ENCODE measurements around the gene IKZF3. TPM values are rescaled to one million over a fixed set of nuclear protein-coding genes. Genes with fewer than 3 reads are reported as not detected.
A peak's percentile ranks its signal among the peaks of the same experiment; 100 is the strongest.

Gene IKZF3
- total and polyA plus RNA-seq, 7 experiments from 2014 or later, result 9.7 to 77.8 (median 55.5) TPM

- Histone ChIP-seq H3K4me1 (ENCODE audit: control insufficient read depth in 2 of 2, insufficient read depth in 2 of 2, low read length in 2 of 2) (peaks cover 14 to 23% of the 10 kb centered on the region in 2 donors), H3K4me3 (ENCODE audit: low read length) (no peak overlapping the region), H3K27me3 (ENCODE audit: control insufficient read depth in 2 of 2, insufficient read depth in 2 of 2, low read length in 2 of 2) (no peaks in the 10 kb centered on the region), H3K36me3 (ENCODE audit: control insufficient read depth in 2 of 3, insufficient read depth in 3 of 3, low read length in 3 of 3) (peaks cover 0 to 17% (median 0%) of the 10 kb centered on the region in 3 experiments), H3K27ac (ENCODE audit: low read depth, low read length) (no peak overlapping the region), H3K9me3 (ENCODE audit: control insufficient read depth in 2 of 3, low read length in 3 of 3) (no peaks in the 10 kb centered on the region)
- intact Hi-C loops (cut with micrococcal nuclease), result no loop called here
- Mint-ChIP-seq H3K4me3 (peak overlapping the region in 8 of 10 donors; percentile 20 to 80 (median 44)), H3K27me3 (no peaks in the 10 kb centered on the region), H3K4me1 (peaks cover 20 to 74% (median 62%) of the 10 kb centered on the region in 7 donors), H3K27ac (peak overlapping the region in 7 of 9 donors; percentile 32 to 90 (median 70)), H3K9me3 (peaks cover 0 to 17% (median 10%) of the 10 kb centered on the region in 11 donors), H3K36me3 (peaks cover 22 to 48% (median 34%) of the 10 kb centered on the region in 5 donors)
- no peak for ATAC-seq
- ChIA-PET CTCF (no interaction called here), POLR2A (interaction anchor here (0.6 kb wide), 1 partner anchor 33 kb away, joined by 3 read pairs; no protein-coding TSS in a partner anchor)
- DNase-seq, result no peak
Measured at GRCh38 chr17:39841134-39841683, 22.9 kb downstream of the IKZF3 start.

- Mint-ChIP-seq H3K27me3 (no peaks in the 10 kb centered on the region), H3K27ac (peak overlapping the region in 3 of 9 donors; percentile 12 to 77 (median 62)), H3K4me3 (no peak overlapping the region), H3K4me1 (peaks cover 17 to 70% (median 62%) of the 10 kb centered on the region in 7 donors), H3K36me3 (peaks cover 31 to 66% (median 51%) of the 10 kb centered on the region in 5 donors), H3K9me3 (peaks cover 0 to 32% (median 10%) of the 10 kb centered on the region in 11 donors)
- Histone ChIP-seq H3K36me3 (ENCODE audit: control insufficient read depth in 2 of 3, insufficient read depth in 3 of 3, low read length in 3 of 3) (peaks cover 0 to 34% (median 0%) of the 10 kb centered on the region in 3 experiments), H3K9me3 (ENCODE audit: control insufficient read depth in 2 of 3, low read length in 3 of 3) (peaks cover 0 to 6% (median 0%) of the 10 kb centered on the region in 3 experiments), H3K27me3 (ENCODE audit: control insufficient read depth in 2 of 2, insufficient read depth in 2 of 2, low read length in 2 of 2) (no peaks in the 10 kb centered on the region), H3K4me1 (ENCODE audit: control insufficient read depth in 2 of 2, insufficient read depth in 2 of 2, low read length in 2 of 2) (peaks cover 11 to 14% of the 10 kb centered on the region in 2 donors), H3K4me3 (ENCODE audit: low read length) (no peak overlapping the region), H3K27ac (ENCODE audit: low read depth, low read length) (no peak overlapping the region)
- ATAC-seq (no peak), DNase-seq (no peak)
- ChIA-PET POLR2A (interaction anchor here (0.6 to 0.9 kb wide), 2 partner anchors 19 to 55 kb away, joined by 3 read pairs; no protein-coding TSS in a partner anchor), CTCF (no interaction called here)
- intact Hi-C loops (cut with micrococcal nuclease), result no loop called here
Measured at GRCh38 chr17:39838784-39839183, 25.3 kb downstream of the IKZF3 start.

GRCh38 chr17:39838057-39838456 is 26.1 kb downstream of the IKZF3 start:
- ATAC-seq (no peak), DNase-seq (no peak)
- peak overlapping the region in 1 of 10 donors; percentile 39 for H3K4me3 Mint-ChIP-seq
- intact Hi-C loops (cut with micrococcal nuclease), result no loop called here
- Histone ChIP-seq H3K27me3 (ENCODE audit: control insufficient read depth in 2 of 2, insufficient read depth in 2 of 2, low read length in 2 of 2) (no peaks in the 10 kb centered on the region), H3K36me3 (ENCODE audit: control insufficient read depth in 2 of 3, insufficient read depth in 3 of 3, low read length in 3 of 3) (peaks cover 0 to 34% (median 0%) of the 10 kb centered on the region in 3 experiments), H3K27ac (ENCODE audit: low read depth, low read length) (no peak overlapping the region), H3K9me3 (ENCODE audit: control insufficient read depth in 2 of 3, low read length in 3 of 3) (peaks cover 0 to 6% (median 0%) of the 10 kb centered on the region in 3 experiments), H3K4me3 (ENCODE audit: low read length) (no peak overlapping the region), H3K4me1 (ENCODE audit: control insufficient read depth in 2 of 2, insufficient read depth in 2 of 2, low read length in 2 of 2) (peaks cover 7 to 9% of the 10 kb centered on the region in 2 donors)
- POLR2A ChIA-PET, result interaction anchor here (1.2 to 1.5 kb wide), 2 partner anchors 8 to 19 kb away, joined by 3 to 6 read pairs; no protein-coding TSS in a partner anchor
- H3K4me1 Mint-ChIP-seq, result peaks cover 11 to 68% (median 59%) of the 10 kb centered on the region in 7 donors
- H3K27me3 Mint-ChIP-seq, result no peaks in the 10 kb centered on the region
- CTCF ChIA-PET, result no interaction called here
- H3K27ac Mint-ChIP-seq, result peak overlapping the region in 3 of 9 donors; percentile 62 to 83 (median 77)
- peaks cover 31 to 68% (median 51%) of the 10 kb centered on the region in 5 donors for H3K36me3 Mint-ChIP-seq
- peaks cover 0 to 35% (median 10%) of the 10 kb centered on the region in 11 donors for H3K9me3 Mint-ChIP-seq

- Mint-ChIP-seq H3K36me3 (peaks cover 27 to 60% (median 54%) of the 10 kb centered on the region in 5 donors), H3K4me1 (peaks cover 3 to 64% (median 53%) of the 10 kb centered on the region in 7 donors), H3K9me3 (peaks cover 0 to 32% (median 10%) of the 10 kb centered on the region in 11 donors), H3K4me3 (no peak overlapping the region), H3K27me3 (no peaks in the 10 kb centered on the region), H3K27ac (peak overlapping the region in 2 of 9 donors; percentile 21 to 54)
- intact Hi-C loops (cut with micrococcal nuclease), result no loop called here
- ChIA-PET CTCF (no interaction called here), POLR2A (interaction anchor here (1.4 to 2.2 kb wide), 3 partner anchors 8 to 31 kb away, joined by 3 to 9 read pairs (median 6); no protein-coding TSS in a partner anchor)
- Histone ChIP-seq H3K4me3 (ENCODE audit: low read length) (no peak overlapping the region), H3K9me3 (ENCODE audit: control insufficient read depth in 2 of 3, low read length in 3 of 3) (peaks cover 0 to 6% (median 0%) of the 10 kb centered on the region in 3 experiments), H3K36me3 (ENCODE audit: control insufficient read depth in 2 of 3, insufficient read depth in 3 of 3, low read length in 3 of 3) (peaks cover 0 to 34% (median 0%) of the 10 kb centered on the region in 3 experiments), H3K27me3 (ENCODE audit: control insufficient read depth in 2 of 2, insufficient read depth in 2 of 2, low read length in 2 of 2) (no peaks in the 10 kb centered on the region), H3K4me1 (ENCODE audit: control insufficient read depth in 2 of 2, insufficient read depth in 2 of 2, low read length in 2 of 2) (peaks cover 0 to 5% of the 10 kb centered on the region in 2 donors), H3K27ac (ENCODE audit: low read depth, low read length) (no peak overlapping the region)
- DNase-seq, result no peak
- no peak for ATAC-seq
Measured at GRCh38 chr17:39836117-39836516, 28.0 kb downstream of the IKZF3 start.

- ATAC-seq, result no peak
- Mint-ChIP-seq H3K4me1 (peaks cover 3 to 57% (median 44%) of the 10 kb centered on the region in 7 donors), H3K27ac (peak overlapping the region in 7 of 9 donors; percentile 11 to 72 (median 42)), H3K9me3 (peaks cover 0 to 30% (median 10%) of the 10 kb centered on the region in 11 donors), H3K4me3 (no peak overlapping the region), H3K36me3 (peaks cover 25 to 53% (median 47%) of the 10 kb centered on the region in 5 donors), H3K27me3 (no peaks in the 10 kb centered on the region)
- intact Hi-C loops (cut with micrococcal nuclease), result no loop called here
- H3K9me3 ChIP-seq (ENCODE audit: control insufficient read depth in 2 of 3, low read length in 3 of 3), result peaks cover 0 to 6% (median 0%) of the 10 kb centered on the region in 3 experiments
- CTCF ChIA-PET, result interaction anchor here (0.9 to 1.4 kb wide), 2 partner anchors 10 to 19 kb away, joined by 3 to 4 read pairs; no protein-coding TSS in a partner anchor
- H3K27ac ChIP-seq (ENCODE audit: low read depth, low read length), result no peak overlapping the region
- H3K36me3 ChIP-seq (ENCODE audit: control insufficient read depth in 2 of 3, insufficient read depth in 3 of 3, low read length in 3 of 3), result peaks cover 0 to 28% (median 1%) of the 10 kb centered on the region in 3 experiments
- H3K27me3 ChIP-seq (ENCODE audit: control insufficient read depth in 2 of 2, insufficient read depth in 2 of 2, low read length in 2 of 2), result no peaks in the 10 kb centered on the region
- peaks cover 0 to 5% of the 10 kb centered on the region in 2 donors for H3K4me1 ChIP-seq (ENCODE audit: control insufficient read depth in 2 of 2, insufficient read depth in 2 of 2, low read length in 2 of 2)
- POLR2A ChIA-PET, result interaction anchor here (1.1 to 2.2 kb wide), 7 partner anchors 9 to 105 kb away, joined by 3 to 9 read pairs (median 3); partner anchors contain the start of gene MIEN1
- no peak overlapping the region for H3K4me3 ChIP-seq (ENCODE audit: low read length)
- DNase-seq, result no peak
Measured at GRCh38 chr17:39835038-39835786, 28.9 kb downstream of the IKZF3 start.

GRCh38 chr17:39834017-39834416 is 30.1 kb downstream of the IKZF3 start:
- H3K4me1 Mint-ChIP-seq, result peaks cover 3 to 52% (median 39%) of the 10 kb centered on the region in 7 donors
- peaks cover 0 to 5% of the 10 kb centered on the region in 2 donors for H3K4me1 ChIP-seq (ENCODE audit: control insufficient read depth in 2 of 2, insufficient read depth in 2 of 2, low read length in 2 of 2)
- no peak overlapping the region for H3K4me3 Mint-ChIP-seq
- no peak for DNase-seq
- H3K27ac ChIP-seq (ENCODE audit: low read depth, low read length), result no peak overlapping the region
- peaks cover 0 to 33% (median 8%) of the 10 kb centered on the region in 3 experiments for H3K36me3 ChIP-seq (ENCODE audit: control insufficient read depth in 2 of 3, insufficient read depth in 3 of 3, low read length in 3 of 3)
- CTCF ChIA-PET, result interaction anchor here (1.4 kb wide), 1 partner anchor 18 kb away, joined by 3 read pairs; no protein-coding TSS in a partner anchor
- H3K27ac Mint-ChIP-seq, result peak overlapping the region in 6 of 9 donors; percentile 5 to 83 (median 50)
- no peak for ATAC-seq
- H3K9me3 ChIP-seq (ENCODE audit: control insufficient read depth in 2 of 3, low read length in 3 of 3), result peaks cover 0 to 6% (median 0%) of the 10 kb centered on the region in 3 experiments
- H3K27me3 Mint-ChIP-seq, result no peaks in the 10 kb centered on the region
- H3K27me3 ChIP-seq (ENCODE audit: control insufficient read depth in 2 of 2, insufficient read depth in 2 of 2, low read length in 2 of 2), result no peaks in the 10 kb centered on the region
- H3K9me3 Mint-ChIP-seq, result peaks cover 0 to 24% (median 9%) of the 10 kb centered on the region in 11 donors
- H3K36me3 Mint-ChIP-seq, result peaks cover 20 to 52% (median 40%) of the 10 kb centered on the region in 5 donors
- H3K4me3 ChIP-seq (ENCODE audit: low read length), result no peak overlapping the region
- intact Hi-C loops (cut with micrococcal nuclease), result no loop called here
- POLR2A ChIA-PET, result interaction anchor here (0.6 to 2.2 kb wide), 5 partner anchors 10 to 104 kb away, joined by 3 to 9 read pairs (median 3); partner anchors contain the start of gene MIEN1

Data from naive thymus-derived CD4-positive, alpha-beta T cell (primary cell).